Measurements from ENCODE around the gene CDKN1C.
A peak's percentile ranks its signal among the peaks of the same experiment; 100 is the strongest.

- TF ChIP-seq CTCF (IDR thresholded peaks at IDR 0.05) (peak; percentile 86 to 97 (median 94)), POLR2AphosphoS5 (IDR thresholded peaks at IDR 0.05; ENCODE audit: insufficient read depth in 1 of 2, low read depth in 1 of 2) (peak; percentile 33 to 39), POLR2A (IDR thresholded peaks at IDR 0.05) (no peak)
Observed at GRCh38 chr11:2888266-2888968, 2.8 kb upstream of the CDKN1C start.
